COLO668 (cell line): ENCODE measurements around the gene SMS.

ENCODE experiments used
- DNase-seq: peaks from one replicate; lab custom pipeline; 2025; ENCODE audit not compliant: unreplicated experiment; lab: John Stamatoyannopoulos, UW

SMS gene

DNA sequence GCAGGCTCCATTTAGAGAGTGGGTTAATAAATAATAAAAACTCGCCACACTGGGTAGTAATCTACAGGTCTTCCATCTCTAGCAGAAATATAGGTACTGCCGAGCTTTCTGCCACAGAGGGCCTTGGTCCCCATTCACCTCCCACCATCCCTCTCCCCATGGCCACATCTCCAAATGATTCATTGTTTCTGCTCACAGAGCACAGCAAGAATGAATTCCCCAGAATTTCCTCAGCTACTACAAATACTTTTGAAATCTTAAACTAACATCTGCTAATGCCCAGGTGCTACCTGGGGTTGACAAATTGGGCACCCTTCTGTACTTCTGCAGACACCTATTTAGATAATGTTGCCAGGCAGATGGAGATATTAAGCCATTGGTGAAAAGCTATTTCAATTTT is 96.7 kb downstream of the SMS start:
- DNase-seq, result no peak

DNA sequence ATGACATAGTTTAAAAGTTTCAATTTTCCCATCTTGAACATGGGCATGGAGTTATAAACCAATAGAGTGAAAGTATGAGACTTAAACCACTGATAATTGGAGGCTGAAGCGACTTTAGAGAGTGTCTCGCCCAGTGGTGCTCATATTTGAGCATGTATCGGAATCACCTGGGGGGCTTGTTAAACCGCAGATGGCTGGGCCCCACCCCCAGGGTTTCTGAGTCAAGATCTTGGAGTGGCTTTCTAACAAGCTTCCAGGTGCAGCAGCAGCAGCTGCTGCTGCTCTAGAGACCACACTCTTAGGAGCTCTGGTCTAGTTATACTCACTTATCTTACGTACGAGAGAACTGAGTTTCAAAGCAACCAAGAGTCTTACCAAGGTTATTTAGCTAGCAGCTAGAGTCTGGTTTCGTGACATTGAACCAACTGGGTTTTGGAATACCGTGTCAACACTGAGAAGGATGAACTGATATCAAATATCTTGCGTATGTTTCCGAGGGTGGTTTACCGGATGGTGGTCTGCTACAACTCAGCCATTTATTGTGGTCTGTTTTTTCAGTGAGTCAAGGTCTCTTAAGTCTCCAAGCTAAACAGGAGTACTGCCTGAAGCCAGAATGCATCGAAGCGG is 97.5 kb downstream of the SMS start:
- no peak for DNase-seq

- no peak for DNase-seq
Observed at GRCh38 chrX:22039541-22039940, 99.0 kb downstream of the SMS start.

GRCh38 chrX:22040184-22040583 is 99.7 kb downstream of the SMS start:
- no peak for DNase-seq

DNA sequence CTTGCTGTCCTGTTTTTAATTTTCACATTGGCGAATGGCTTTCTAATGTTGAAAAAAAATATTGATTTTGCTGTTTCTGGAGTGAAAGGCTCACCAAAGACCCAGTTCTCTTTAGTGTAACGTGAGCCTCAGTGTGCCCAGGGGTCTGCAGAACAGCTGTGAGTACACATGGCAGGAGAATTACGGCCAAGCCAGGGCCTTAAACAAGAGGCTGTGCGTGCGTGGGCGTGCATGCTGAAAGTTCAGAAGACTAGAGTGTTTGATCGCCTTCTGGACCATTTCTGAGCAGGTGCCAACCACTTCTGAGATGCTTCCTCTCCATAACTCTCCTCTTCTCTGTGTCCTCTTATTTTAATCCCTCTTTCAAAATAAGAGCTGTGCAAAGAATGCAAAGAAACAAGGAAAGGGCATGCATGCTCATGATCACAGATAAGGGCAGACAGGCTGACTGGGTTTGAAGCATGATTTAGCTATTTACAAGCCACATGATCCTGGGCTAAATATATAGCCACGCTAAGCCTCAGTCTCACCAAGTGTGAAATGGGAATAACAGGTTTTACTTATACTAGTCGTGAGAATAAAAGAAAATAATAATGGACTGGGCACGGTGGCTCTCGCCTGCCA is 101.5 kb downstream of the SMS start:
- no peak for DNase-seq

DNA sequence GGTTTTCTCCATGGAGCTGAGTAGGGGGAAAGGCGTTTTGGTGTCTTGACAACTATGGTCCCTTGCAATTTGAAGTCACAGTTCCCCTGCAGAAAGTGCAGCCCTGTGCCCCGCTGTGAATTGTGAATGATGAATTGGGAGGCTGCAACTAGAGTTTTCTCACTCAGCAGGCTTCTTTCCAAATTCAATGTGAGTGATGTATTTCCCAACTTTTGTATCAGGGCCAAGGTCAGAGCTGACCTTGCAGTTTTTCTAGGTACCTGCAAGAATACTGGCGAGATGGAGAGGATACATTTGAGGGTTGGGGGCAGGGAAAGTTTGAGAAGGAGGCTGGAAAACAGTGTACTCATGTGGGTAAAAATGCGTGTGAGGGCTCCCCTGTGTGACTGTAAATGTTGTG is 103.4 kb downstream of the SMS start:
- no peak for DNase-seq
